Heart left ventricle (tissue), 13 donors: Measurements from ENCODE around the gene GRAMD1C.

ENCODE experiments used
- CTCF ChIP-seq, 12 donors: fragments of 200-600 bp; sonication (generic) in 4 of 12; IDR thresholded peaks; one replicate each; pipeline versions ENCODE4 v1.5.0 to v1.8.0; 2018 to 2022; ENCODE audit warnings: antibody characterized with exemption in 12 of 12, mild to moderate bottlenecking in 5 of 12
- POLR2A ChIP-seq, 2 donors: fragments of 450-650 bp; IDR thresholded peaks; one replicate each; pipeline ENCODE4 v1.6.1; 2017; ENCODE audit warnings: antibody characterized with exemption in 2 of 2, mild to moderate bottlenecking in 2 of 2, moderate library complexity in 2 of 2
- donor health status: ischemic (EF 13 %, LVEDD 7.1; RV severe dilation, severe dysfunction).
- donor health status: DM: no; HTN: yes; CAD: no.
- donor health status: DM: no; HTN: no; CAD: no.
- donor health status: ischemic (EF 25% LVEDD 6.9; RV normal size, moderate dysfunction).
- donor health status: ischemic (EF 25% LVEDD 5.7; RV mildly dilated, moderate dysfunction).
- donor health status: ischemic (EF 35%, LVEDD 5.7; RV mildly dilated, moderate dysfunction).
- donor health status: nonischemic (EF 11% LVEDD 7.7; RV severe dilation, severe dysfunction).
- donor health status: DM: yes; HTN: yes; CAD: no.
- donor health status: PGD.
- donor health status: ischemic (EF 29% LVEDD 5.4; RV normal size, mild dysfunction).
- donor health status: nonischemic (EF 23%, LVEDD 6.1; RV moderate dilation, normal function).

- TF ChIP-seq CTCF (IDR thresholded peaks at IDR 0.05) (no peak), POLR2A (IDR thresholded peaks at IDR 0.05) (no peak)
These were observed 13.9 kb downstream of the GRAMD1C start for GRCh38 chr3:113852506-113852905.
